HEK293T (cell line): ENCODE data around the gene GDF2.

Experiments
- ARNT ChIP-seq: fragments of 450-650 bp; IDR thresholded peaks from 2 replicates; pipeline ENCODE4 v1.6.1; 2017; ENCODE audit warnings: mild to moderate bottlenecking
- BHLHE40 ChIP-seq: fragments of 450-650 bp; IDR thresholded peaks from 2 replicates; pipeline ENCODE4 v1.6.1; 2016; ENCODE audit warnings: mild to moderate bottlenecking, moderate library complexity, borderline replicate concordance
- ELF4 ChIP-seq: fragments of 450-650 bp; IDR thresholded peaks from 2 replicates; pipeline ENCODE4 v1.6.1; 2017; ENCODE audit warnings: antibody characterized with exemption
- FOXM1 ChIP-seq: fragments of 450-650 bp; IDR thresholded peaks from 2 replicates; pipeline ENCODE4 v1.6.1; 2017; ENCODE audit warnings: mild to moderate bottlenecking, borderline replicate concordance
- NFRKB ChIP-seq: fragments of 450-650 bp; IDR thresholded peaks from 2 replicates; pipeline ENCODE4 v1.6.1; 2016; ENCODE audit warnings: mild to moderate bottlenecking, moderate library complexity
- SP1 ChIP-seq: fragments of 450-650 bp; IDR thresholded peaks from 2 replicates; pipeline ENCODE4 v1.6.1; 2017
- SUZ12 ChIP-seq: fragments of 450-650 bp; IDR thresholded peaks from 2 replicates; pipeline ENCODE4 v1.6.1; 2016; ENCODE audit warnings: mild to moderate bottlenecking

DNA sequence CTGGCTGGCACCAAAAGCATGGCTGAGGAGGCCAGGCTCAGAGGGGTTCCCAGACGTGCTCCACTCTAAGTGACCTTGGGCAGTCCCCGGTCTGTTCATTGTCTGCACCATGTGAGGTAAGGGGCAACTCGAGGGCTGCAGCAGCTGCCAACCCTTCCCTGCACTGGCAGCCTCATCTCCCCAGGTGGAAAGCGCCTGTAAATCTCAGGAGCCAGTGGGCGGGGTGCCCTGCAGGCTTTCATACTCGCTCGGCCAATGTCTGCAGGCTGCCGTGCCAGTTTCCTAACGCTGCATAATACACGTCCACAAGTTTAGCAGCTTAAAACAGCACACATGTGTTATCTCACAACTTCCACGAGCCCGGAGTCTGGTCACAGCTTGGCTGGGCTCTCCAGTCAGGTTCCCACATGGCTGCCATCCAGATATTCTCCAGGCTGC is 34.9 kb upstream of the GDF2 start:
- TF ChIP-seq BHLHE40 (no peak), SUZ12 (no peak), SP1 (no peak), ARNT (no peak), FOXM1 (no peak), ELF4 (no peak), NFRKB (no peak)
